Esophagus squamous epithelium (tissue), 5 donors: ENCODE results near the gene ETFB. TPM values are rescaled to one million over a fixed set of nuclear protein-coding genes. Genes with fewer than 3 reads are reported as not detected.

Experiments
- DNase-seq: peaks from one replicate; lab custom pipeline; 2025; lab: John Stamatoyannopoulos, UW
- H3K27ac ChIP-seq, 4 donors: fragments of 200-600 bp; sonication (generic); one replicate each; pipeline ENCODE4 v1.5.1; 2016 to 2019; ENCODE audit warnings: mild to moderate bottlenecking in 1 of 4
- H3K27me3 ChIP-seq, 4 donors: fragments of 200-600 bp; sonication (generic); 1 replicate in 3 of 4; 2 replicates in 1 of 4; pipeline versions ENCODE4 v1.5.1 to v1.6.0; 2017 to 2021; ENCODE audit warnings: antibody characterized with exemption in 1 of 4
- H3K36me3 ChIP-seq, 3 donors: fragments of 200-600 bp; sonication (generic); one replicate each; pipeline ENCODE4 v1.5.1; 2016 to 2019
- H3K4me1 ChIP-seq, 3 donors: fragments of 200-600 bp; sonication (generic); one replicate each; pipeline ENCODE4 v1.5.1; 2017 to 2019
- H3K4me3 ChIP-seq, 4 donors: fragments of 200-600 bp; sonication (generic); 1 replicate in 3 of 4; 2 replicates in 1 of 4; pipeline ENCODE4 v1.5.1; 2016 to 2019; ENCODE audit warnings: mild to moderate bottlenecking in 2 of 4, moderate library complexity in 1 of 4
- H3K9me3 ChIP-seq, 3 donors: fragments of 200-600 bp; sonication (generic); one replicate each; pipeline ENCODE4 v1.5.1; 2016 to 2019
- POLR2A ChIP-seq, 4 donors: fragments of 450-650 bp; IDR thresholded peaks; one replicate each; pipeline ENCODE4 v1.6.1; 2017; ENCODE audit warnings: antibody characterized with exemption in 4 of 4, mild to moderate bottlenecking in 4 of 4, moderate library complexity in 3 of 4
- WGBS, 2 donors: methylation state at CpG; one replicate each; pipeline ENCODE4 v1.1.5; 2018; 5-methylcytosine and 5-hydroxymethylcytosine counted together
- intact Hi-C: fragments of 100-400 bp; cut with DNase I; formaldehyde crosslinking; loops from one replicate; pipeline ENCODE4 v1.15.0; 2022
- total RNA-seq, 4 donors: library from RNA; depleted of rRNA; stranded (reverse); fragments of >200 nt; gene quantifications; one replicate each; pipeline ENCODE4 v1.1.0, GENCODE V29; 2016
- TF ChIP-seq, protein P1 (sequence below), 6 experiments: fragments of 450-650 bp in 4 of 6; fragments of 200-600 bp in 2 of 6; sonication (generic) in 2 of 6; IDR thresholded peaks; one replicate each; pipeline ENCODE4 v1.5.1; 2016 to 2019; ENCODE audit warnings: antibody characterized with exemption in 6 of 6, mild to moderate bottlenecking in 4 of 6, moderate library complexity in 4 of 6
- donor health status: DM: yes; HTN: yes; CAD: no.

Gene ETFB
- total RNA-seq, 4 donors from 2014 or later: 104 to 215 (median 157) TPM

DNA sequence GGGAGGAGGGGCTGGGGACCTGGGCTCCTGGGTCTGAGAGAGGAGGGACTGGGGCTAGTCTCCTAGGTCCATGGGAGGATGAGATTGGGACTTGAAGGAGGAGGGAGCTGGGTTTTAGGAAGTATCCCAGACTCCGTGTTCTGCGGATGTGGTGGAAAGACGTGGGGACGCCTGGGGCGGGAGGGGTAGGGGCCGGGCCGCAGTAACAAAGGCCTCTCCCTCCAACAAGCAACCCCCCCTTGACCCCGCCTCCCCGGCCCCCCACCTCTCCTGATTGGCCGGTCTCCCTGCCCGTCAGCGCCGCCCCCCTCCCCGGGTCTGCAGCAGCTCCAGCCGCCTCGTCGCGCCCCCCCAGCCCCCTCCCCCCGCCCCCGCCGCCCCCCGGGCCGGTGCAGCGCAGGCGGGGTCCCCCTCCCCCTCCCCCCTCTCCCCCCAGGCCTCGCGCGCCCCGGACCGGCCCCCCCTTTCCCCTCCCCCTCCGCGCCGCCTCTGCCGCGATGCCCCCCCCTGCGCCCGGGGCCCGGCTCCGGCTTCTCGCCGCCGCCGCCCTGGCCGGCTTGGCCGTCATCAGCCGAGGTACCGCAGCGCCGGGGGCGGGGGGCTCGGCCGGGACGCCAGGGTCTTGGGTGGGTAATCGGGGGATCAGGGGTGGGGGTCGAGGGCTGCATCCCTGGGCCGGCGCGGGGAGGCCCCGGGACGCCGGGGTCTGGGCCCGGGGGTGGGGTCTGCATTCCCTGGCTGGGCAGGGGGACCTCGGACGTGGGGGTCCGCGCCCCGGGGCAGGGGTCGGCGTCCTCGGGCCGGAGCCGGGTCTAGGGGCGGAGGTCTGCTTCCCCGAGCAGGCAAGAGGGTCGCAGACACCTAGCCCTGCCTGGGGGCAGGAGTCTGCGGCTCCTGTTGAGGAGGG, 54.6 kb downstream of the ETFB start, which contains the start of gene IGLON5:
Gene IGLON5 (plus strand): TSS at position 294 of the 907 bp plus-strand sequence. CDS start 204 bp downstream, at position 498.
- Histone ChIP-seq H3K27me3 (peaks cover 3 to 85% (median 4%) of the 10 kb centered on the region in 4 donors), H3K4me1 (no peaks in the 10 kb centered on the region), H3K4me3 (no peak within 1 kb of the TSS), H3K36me3 (no peaks in the 10 kb centered on the region), H3K27ac (no peak within 1 kb of the TSS), H3K9me3 (peaks cover 0 to 16% (median 0%) of the 10 kb centered on the region in 3 donors)
- intact Hi-C loops: no loop called here
- no CpG with 5 or more reads among the region's 76 CpGs for WGBS, 2 donors
- TF ChIP-seq, protein P1, sequence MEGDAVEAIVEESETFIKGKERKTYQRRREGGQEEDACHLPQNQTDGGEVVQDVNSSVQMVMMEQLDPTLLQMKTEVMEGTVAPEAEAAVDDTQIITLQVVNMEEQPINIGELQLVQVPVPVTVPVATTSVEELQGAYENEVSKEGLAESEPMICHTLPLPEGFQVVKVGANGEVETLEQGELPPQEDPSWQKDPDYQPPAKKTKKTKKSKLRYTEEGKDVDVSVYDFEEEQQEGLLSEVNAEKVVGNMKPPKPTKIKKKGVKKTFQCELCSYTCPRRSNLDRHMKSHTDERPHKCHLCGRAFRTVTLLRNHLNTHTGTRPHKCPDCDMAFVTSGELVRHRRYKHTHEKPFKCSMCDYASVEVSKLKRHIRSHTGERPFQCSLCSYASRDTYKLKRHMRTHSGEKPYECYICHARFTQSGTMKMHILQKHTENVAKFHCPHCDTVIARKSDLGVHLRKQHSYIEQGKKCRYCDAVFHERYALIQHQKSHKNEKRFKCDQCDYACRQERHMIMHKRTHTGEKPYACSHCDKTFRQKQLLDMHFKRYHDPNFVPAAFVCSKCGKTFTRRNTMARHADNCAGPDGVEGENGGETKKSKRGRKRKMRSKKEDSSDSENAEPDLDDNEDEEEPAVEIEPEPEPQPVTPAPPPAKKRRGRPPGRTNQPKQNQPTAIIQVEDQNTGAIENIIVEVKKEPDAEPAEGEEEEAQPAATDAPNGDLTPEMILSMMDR (IDR thresholded peaks at IDR 0.05): no peak
- no peak for TF ChIP-seq POLR2A (IDR thresholded peaks at IDR 0.05)
- no peak for DNase-seq

DNA sequence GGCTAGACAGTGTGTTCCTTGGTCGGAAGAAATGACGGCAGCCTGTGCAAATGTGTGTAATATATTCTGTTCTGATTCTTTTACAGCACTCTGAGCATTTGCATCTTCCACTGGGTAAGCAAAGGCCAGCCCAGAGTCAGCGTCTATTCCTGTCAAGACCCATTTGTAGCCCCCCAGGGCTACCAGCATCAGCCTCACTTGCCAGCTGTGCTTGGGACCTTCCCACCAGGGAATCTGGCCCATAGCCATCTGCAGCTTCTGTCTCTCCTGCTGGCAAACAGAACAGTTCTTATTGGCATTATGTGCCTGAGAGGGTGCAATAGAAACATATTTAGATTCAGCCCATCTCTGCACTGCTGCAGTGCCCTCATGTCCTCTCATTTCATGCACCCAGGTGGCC, 60.7 kb downstream of the ETFB start:
- Histone ChIP-seq H3K9me3 (peaks cover 0 to 28% (median 0%) of the 10 kb centered on the region in 3 donors), H3K4me3 (no peak overlapping the region), H3K36me3 (no peaks in the 10 kb centered on the region), H3K27me3 (peaks cover 0 to 54% (median 2%) of the 10 kb centered on the region in 4 donors), H3K4me1 (no peaks in the 10 kb centered on the region), H3K27ac (no peak overlapping the region)
- WGBS, 2 donors: 64 to 77% methylated on average over 3 of the region's 3 CpGs
- DNase-seq: no peak
- TF ChIP-seq, protein P1 (IDR thresholded peaks at IDR 0.05): no peak
- TF ChIP-seq POLR2A (IDR thresholded peaks at IDR 0.05): no peak
- intact Hi-C loops: no loop called here

DNA sequence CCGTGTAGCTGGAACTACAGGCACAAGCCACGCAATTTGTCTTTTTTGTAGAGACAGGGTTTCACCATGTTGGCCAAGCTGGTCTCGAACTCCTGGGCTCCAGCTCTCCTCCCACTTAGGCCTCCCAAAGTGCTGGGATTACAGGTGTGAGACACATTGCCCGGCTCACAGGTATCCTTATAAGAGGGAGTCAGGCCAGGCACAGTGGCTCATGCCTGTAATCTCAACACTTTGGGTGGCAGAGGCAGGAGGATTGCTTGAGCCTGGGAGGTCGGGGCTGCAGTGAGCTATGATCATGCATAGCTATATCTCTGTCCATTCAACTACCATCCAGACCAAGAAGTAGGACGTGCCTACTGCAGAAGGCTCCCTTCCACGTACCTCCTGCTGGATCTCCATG, 64.9 kb downstream of the ETFB start:
- DNase-seq: no peak
- WGBS, 2 donors: 66 to 70% methylated on average over 5 of the region's 7 CpGs

DNA sequence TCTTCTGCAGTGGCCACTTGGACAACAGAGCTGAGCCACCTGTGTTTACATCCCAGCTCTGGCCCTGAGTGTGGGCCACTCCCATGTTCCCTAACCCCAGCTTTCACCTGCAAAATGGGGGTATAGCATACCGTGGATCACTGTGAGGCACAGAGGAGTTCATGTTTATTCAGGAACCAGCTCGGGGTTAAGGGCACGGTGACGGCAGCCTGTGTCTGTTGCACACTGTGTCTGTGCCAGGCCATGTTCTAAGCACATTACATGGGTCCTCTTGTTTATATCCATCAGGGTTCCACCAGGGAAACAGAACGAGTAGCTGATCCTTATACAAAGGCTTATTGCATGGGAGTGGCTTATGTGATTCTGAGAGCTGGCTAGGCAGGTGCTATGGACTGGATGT, 68.8 kb downstream of the ETFB start:
- 47 to 74% methylated on average over 3 to 5 of the region's 5 CpGs for WGBS, 2 donors
- no peak overlapping the region for H3K27ac ChIP-seq
- intact Hi-C loops: no loop called here
- TF ChIP-seq, protein P1 (IDR thresholded peaks at IDR 0.05): no peak
- TF ChIP-seq POLR2A (IDR thresholded peaks at IDR 0.05): no peak
- H3K4me3 ChIP-seq: no peak overlapping the region
- peaks cover 0 to 4% (median 0%) of the 10 kb centered on the region in 3 donors for H3K9me3 ChIP-seq
- peaks cover 0 to 45% (median 2%) of the 10 kb centered on the region in 4 donors for H3K27me3 ChIP-seq
- no peaks in the 10 kb centered on the region for H3K4me1 ChIP-seq
- H3K36me3 ChIP-seq: no peaks in the 10 kb centered on the region
- DNase-seq: no peak

More for the DNA sequence above, 64.9 kb downstream of the ETFB start:
- H3K9me3 ChIP-seq: peaks cover 0 to 9% (median 0%) of the 10 kb centered on the region in 3 donors
- TF ChIP-seq, protein P1 (IDR thresholded peaks at IDR 0.05): no peak
- TF ChIP-seq POLR2A (IDR thresholded peaks at IDR 0.05): no peak
- H3K36me3 ChIP-seq: no peaks in the 10 kb centered on the region
- H3K27ac ChIP-seq: no peak overlapping the region
- no peak overlapping the region for H3K4me3 ChIP-seq
- H3K27me3 ChIP-seq: peaks cover 0 to 25% (median 0%) of the 10 kb centered on the region in 4 donors
- intact Hi-C loops: no loop called here
- no peaks in the 10 kb centered on the region for H3K4me1 ChIP-seq
